ENCODE data around the gene UTS2R. TPM values are rescaled to one million over a fixed set of nuclear protein-coding genes. Genes with fewer than 3 reads are reported as not detected.

Gene UTS2R
- total and polyA plus RNA-seq, 2 of the 4 experiments (the other 2 are of a cell fraction): not detected

GRCh38 chr17:82333279-82334171 lies 38.0 kb upstream of the UTS2R start, which contains the start of gene SECTM1:
Gene SECTM1 (minus strand): TSS chr17:82333766. CDS start chr17:82327240, 6,526 bp downstream.
- H4K20me1 ChIP-seq (ENCODE audit: insufficient read depth, low read length): no peaks in the 10 kb centered on the region
- no peak within 1 kb of the TSS for H2BK20ac ChIP-seq (ENCODE audit: low read depth, low read length)
- H3K4me2 ChIP-seq (ENCODE audit: low read depth, low read length): peak within 1 kb of the TSS; percentile 94
- H3K27ac ChIP-seq (ENCODE audit: insufficient read depth, low read length): peak within 1 kb of the TSS; percentile 8; the same call in 1 of the 2 replicates
- CTCF ChIA-PET: interaction anchor here (0.5 kb wide), 1 partner anchor 49 kb away, joined by 3 read pairs; no protein-coding TSS in a partner anchor
- 0 out of 4 replicates have a peak, but pooled peaks cover 0 to 3% of the 10 kb centered on the region in 2 experiments for H3K79me1 ChIP-seq (ENCODE audit: low read depth in 1 of 2, low read length in 2 of 2)
- peak within 1 kb of the TSS; percentile 84 for H3K23ac ChIP-seq (ENCODE audit: low read depth, low read length)
- DNase-seq: peak; percentile 23
- H3K9me3 ChIP-seq (ENCODE audit: control insufficient read depth, insufficient read depth, low read length): no peaks in the 10 kb centered on the region
- peak within 1 kb of the TSS; percentile 61; the same call in 1 of the 2 replicates for H3K56ac ChIP-seq (ENCODE audit: extremely low read depth, insufficient read depth, low read length)
- 0 out of 2 replicates have a peak, but pooled peaks cover 3% of the 10 kb centered on the region for H3K27me3 ChIP-seq (ENCODE audit: control insufficient read depth, insufficient read depth, low read length)
- in situ Hi-C loops (cut with MboI; ENCODE audit: low sequenced_read_pairs) (no loop called here), dilution Hi-C loops (cut with HindIII; ENCODE audit: low sequenced_read_pairs, unreplicated experiment) (no loop called here), intact Hi-C loops (cut with micrococcal nuclease) (no loop called here)
- peak within 1 kb of the TSS; percentile 83 for H2AK9ac ChIP-seq (replicated peaks; ENCODE audit: low read depth, low read length, poor library complexity)
- peak within 1 kb of the TSS; percentile 47 for H4K5ac ChIP-seq (ENCODE audit: low read depth, low read length)
- H2AK5ac ChIP-seq (ENCODE audit: low read depth, low read length): peak within 1 kb of the TSS; percentile 78
- TF ChIP-seq BHLHE40 (IDR thresholded peaks at IDR 0.05; ENCODE audit: low read depth, low read length) (peak; percentile 88), MXI1 (IDR thresholded peaks at IDR 0.05; ENCODE audit: borderline replicate concordance, low read depth, low read length) (no peak), RCOR1 (IDR thresholded peaks at IDR 0.05; ENCODE audit: insufficient replicate concordance, low read length) (no peak)
- no TSS peak for BruUV-seq (replicated peaks)
- H3K9ac ChIP-seq (ENCODE audit: low read depth, low read length): peak within 1 kb of the TSS; percentile 49; the same call in 1 of the 2 replicates
- whole genome bisulfite sequencing, 2 experiments (ENCODE audit: extremely low coverage in 2 of 2, insufficient read length in 1 of 2): 4% methylated on average over 37 of the region's 90 CpGs; no CpG with 5 or more reads in 1 of the 2 experiments
- no peak within 1 kb of the TSS; the same call in 2 of the 3 replicates for H2BK15ac ChIP-seq (ENCODE audit: low read depth, low read length)
- POLR2A ChIA-PET (ENCODE audit: unreplicated experiment): no interaction called here
- H3K9me1 ChIP-seq (ENCODE audit: insufficient read depth, low read length): no peaks in the 10 kb centered on the region
- H3K4me3 ChIP-seq (ENCODE audit: insufficient read depth, low read depth, low read length): peak within 1 kb of the TSS; percentile 67
- no peaks in the 10 kb centered on the region for H3K36me3 ChIP-seq (ENCODE audit: control insufficient read depth, insufficient read depth, low read length)
- peak within 1 kb of the TSS; percentile 70 for H4K91ac ChIP-seq (ENCODE audit: insufficient read depth, low read depth, low read length)
- peak within 1 kb of the TSS; percentile 82 for H3K4ac ChIP-seq (ENCODE audit: low read depth, low read length)
- H4K8ac ChIP-seq (ENCODE audit: low read depth in 2 of 2, low read length in 2 of 2): peak within 1 kb of the TSS in 1 of 2 experiments; percentile 76; a peak in 2 of 4 replicates
- H3K18ac ChIP-seq (ENCODE audit: low read depth, low read length): peak within 1 kb of the TSS; percentile 30; the same call in 1 of the 2 replicates
- peak within 1 kb of the TSS; percentile 75; the same call in 1 of the 2 replicates for H3K14ac ChIP-seq (replicated peaks; ENCODE audit: low read depth, low read length)
- H2BK5ac ChIP-seq (ENCODE audit: low read depth, low read length, poor library complexity, severe bottlenecking): no peak within 1 kb of the TSS
- peak; percentile 51 for ATAC-seq (ENCODE audit: low read depth)
- H3K4me1 ChIP-seq (ENCODE audit: control insufficient read depth, insufficient read depth, low read length): peaks cover 24% of the 10 kb centered on the region
- H2AFZ ChIP-seq (replicated peaks; ENCODE audit: low read length, poor library complexity): peak within 1 kb of the TSS; percentile 98
- H2BK120ac ChIP-seq (ENCODE audit: low read depth, low read length): peak within 1 kb of the TSS; percentile 91

All from IMR-90 (cell line).